Vagina (tissue), 2 donors: ENCODE data around the gene HIKESHI. TPM values are rescaled to one million over a fixed set of nuclear protein-coding genes. Genes with fewer than 3 reads are reported as not detected.

ENCODE experiments used
- DNase-seq, 2 donors: peaks; one replicate each; pipeline ENCODE4 v3.0.0-alpha.2; 2017; ENCODE audit errors: extremely low spot score in 2 of 2
- H3K27ac ChIP-seq: fragments of 200-600 bp; sonication (generic); one replicate; pipeline ENCODE4 v1.5.1; 2019
- H3K27me3 ChIP-seq: fragments of 200-600 bp; sonication (generic); one replicate; pipeline ENCODE4 v1.5.1; 2019
- H3K36me3 ChIP-seq, 2 donors: fragments of 200-600 bp; sonication (generic); one replicate each; pipeline ENCODE4 v1.5.1; 2017 to 2019
- H3K4me1 ChIP-seq: fragments of 200-600 bp; sonication (generic); one replicate; pipeline ENCODE4 v1.5.1; 2019
- H3K4me3 ChIP-seq, 2 donors: fragments of 200-600 bp; sonication (generic); 1 replicate in 1 of 2; 2 replicates in 1 of 2; pipeline ENCODE4 v1.5.1; 2016 to 2019
- H3K9me3 ChIP-seq: fragments of 200-600 bp; sonication (generic); one replicate; pipeline ENCODE4 v1.5.1; 2019
- POLR2A ChIP-seq, 2 donors: fragments of 450-650 bp; IDR thresholded peaks; one replicate each; pipeline ENCODE4 v1.6.1; 2017; ENCODE audit warnings: antibody characterized with exemption in 2 of 2, mild to moderate bottlenecking in 2 of 2, moderate library complexity in 2 of 2
- POLR2AphosphoS5 ChIP-seq, 2 donors: sonication (generic); formaldehyde crosslinking; IDR thresholded peaks; one replicate each; pipeline ENCODE4 v1.9.0; 2017; ENCODE audit warnings: antibody characterized with exemption in 2 of 2, mild to moderate bottlenecking in 2 of 2, low read depth in 1 of 2; ENCODE audit not compliant: insufficient read depth in 1 of 2
- intact Hi-C: fragments of 100-400 bp; cut with DNase I; formaldehyde crosslinking; loops from one replicate; pipeline ENCODE4 v1.15.1; 2023
- total RNA-seq: library from RNA; depleted of rRNA; stranded (reverse); fragments of >200 nt; gene quantifications from one replicate; pipeline ENCODE4 v1.2.3, GENCODE V29; 2016
- TF ChIP-seq, protein P1 (sequence below), 3 experiments: fragments of 450-650 bp in 2 of 3; fragments of 200-600 bp in 1 of 3; sonication (generic) in 1 of 3; IDR thresholded peaks; one replicate each; pipeline ENCODE4 v1.5.1; 2017 to 2019; ENCODE audit warnings: antibody characterized with exemption in 3 of 3, mild to moderate bottlenecking in 2 of 3, moderate library complexity in 2 of 3

The HIKESHI gene
- total RNA-seq, 1 donor from 2014 or later = 25.0 TPM

DNA sequence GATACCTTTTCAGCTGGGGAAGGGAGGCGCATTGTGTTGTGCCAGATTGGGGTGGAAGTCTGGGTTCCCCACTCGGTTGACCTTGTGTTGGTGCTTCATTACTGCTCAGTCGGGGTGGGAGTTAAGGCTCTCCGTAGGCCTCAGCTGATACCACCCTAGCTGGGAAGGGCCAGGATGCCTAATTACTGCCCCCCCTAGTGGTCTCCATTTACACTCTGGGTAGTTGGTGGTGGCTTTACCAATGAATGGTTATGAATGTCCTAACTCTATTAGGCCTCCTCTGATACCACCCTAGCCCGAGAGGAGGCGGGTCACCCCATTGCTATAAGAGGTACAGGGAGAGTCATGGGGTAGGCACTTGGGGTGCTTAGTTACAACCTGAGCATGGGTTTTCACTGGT is 27.5 kb upstream of the HIKESHI start:
- peaks cover 0 to 41% of the 10 kb centered on the region in 2 donors for H3K36me3 ChIP-seq
- H3K9me3 ChIP-seq = no peaks in the 10 kb centered on the region
- H3K4me1 ChIP-seq = peaks cover 6% of the 10 kb centered on the region
- intact Hi-C loops = no loop called here
- H3K27me3 ChIP-seq = no peaks in the 10 kb centered on the region
- no peak overlapping the region for H3K4me3 ChIP-seq
- no peak overlapping the region for H3K27ac ChIP-seq
- no peak for DNase-seq
- no peak for TF ChIP-seq POLR2AphosphoS5 (IDR thresholded peaks at IDR 0.05; ENCODE audit: insufficient read depth in 1 of 2, low read depth in 1 of 2)
- TF ChIP-seq, protein P1, sequence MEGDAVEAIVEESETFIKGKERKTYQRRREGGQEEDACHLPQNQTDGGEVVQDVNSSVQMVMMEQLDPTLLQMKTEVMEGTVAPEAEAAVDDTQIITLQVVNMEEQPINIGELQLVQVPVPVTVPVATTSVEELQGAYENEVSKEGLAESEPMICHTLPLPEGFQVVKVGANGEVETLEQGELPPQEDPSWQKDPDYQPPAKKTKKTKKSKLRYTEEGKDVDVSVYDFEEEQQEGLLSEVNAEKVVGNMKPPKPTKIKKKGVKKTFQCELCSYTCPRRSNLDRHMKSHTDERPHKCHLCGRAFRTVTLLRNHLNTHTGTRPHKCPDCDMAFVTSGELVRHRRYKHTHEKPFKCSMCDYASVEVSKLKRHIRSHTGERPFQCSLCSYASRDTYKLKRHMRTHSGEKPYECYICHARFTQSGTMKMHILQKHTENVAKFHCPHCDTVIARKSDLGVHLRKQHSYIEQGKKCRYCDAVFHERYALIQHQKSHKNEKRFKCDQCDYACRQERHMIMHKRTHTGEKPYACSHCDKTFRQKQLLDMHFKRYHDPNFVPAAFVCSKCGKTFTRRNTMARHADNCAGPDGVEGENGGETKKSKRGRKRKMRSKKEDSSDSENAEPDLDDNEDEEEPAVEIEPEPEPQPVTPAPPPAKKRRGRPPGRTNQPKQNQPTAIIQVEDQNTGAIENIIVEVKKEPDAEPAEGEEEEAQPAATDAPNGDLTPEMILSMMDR (IDR thresholded peaks at IDR 0.05) = no peak
- no peak for TF ChIP-seq POLR2A (IDR thresholded peaks at IDR 0.05)

DNA sequence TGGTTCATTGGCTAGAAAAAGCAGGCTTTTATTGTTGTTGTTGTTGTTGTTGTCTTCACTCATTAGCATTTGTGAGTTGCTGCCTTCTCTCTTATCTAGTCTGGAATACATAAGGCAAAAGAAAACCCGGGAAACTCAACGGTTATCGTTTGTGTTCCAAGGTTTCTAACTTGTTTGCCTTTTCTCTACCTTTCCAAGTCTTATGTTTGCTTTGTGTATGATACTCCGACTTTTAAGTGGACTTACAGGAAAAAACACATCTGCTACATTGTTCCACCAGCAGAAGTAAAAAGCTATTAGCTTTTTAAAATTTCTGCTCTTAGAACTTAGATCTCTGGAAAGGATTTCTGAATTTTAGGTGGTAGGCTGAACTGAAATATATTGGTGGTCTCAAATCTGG is 27.0 kb upstream of the HIKESHI start:
- no peak for DNase-seq
- Histone ChIP-seq H3K27me3 (no peaks in the 10 kb centered on the region), H3K9me3 (no peaks in the 10 kb centered on the region), H3K27ac (no peak overlapping the region), H3K4me1 (peaks cover 6% of the 10 kb centered on the region), H3K4me3 (no peak overlapping the region), H3K36me3 (peaks cover 0 to 38% of the 10 kb centered on the region in 2 donors)
- TF ChIP-seq, protein P1 (IDR thresholded peaks at IDR 0.05) = no peak
- TF ChIP-seq POLR2A (IDR thresholded peaks at IDR 0.05) = no peak
- TF ChIP-seq POLR2AphosphoS5 (IDR thresholded peaks at IDR 0.05; ENCODE audit: insufficient read depth in 1 of 2, low read depth in 1 of 2) = no peak
- intact Hi-C loops = no loop called here

DNA sequence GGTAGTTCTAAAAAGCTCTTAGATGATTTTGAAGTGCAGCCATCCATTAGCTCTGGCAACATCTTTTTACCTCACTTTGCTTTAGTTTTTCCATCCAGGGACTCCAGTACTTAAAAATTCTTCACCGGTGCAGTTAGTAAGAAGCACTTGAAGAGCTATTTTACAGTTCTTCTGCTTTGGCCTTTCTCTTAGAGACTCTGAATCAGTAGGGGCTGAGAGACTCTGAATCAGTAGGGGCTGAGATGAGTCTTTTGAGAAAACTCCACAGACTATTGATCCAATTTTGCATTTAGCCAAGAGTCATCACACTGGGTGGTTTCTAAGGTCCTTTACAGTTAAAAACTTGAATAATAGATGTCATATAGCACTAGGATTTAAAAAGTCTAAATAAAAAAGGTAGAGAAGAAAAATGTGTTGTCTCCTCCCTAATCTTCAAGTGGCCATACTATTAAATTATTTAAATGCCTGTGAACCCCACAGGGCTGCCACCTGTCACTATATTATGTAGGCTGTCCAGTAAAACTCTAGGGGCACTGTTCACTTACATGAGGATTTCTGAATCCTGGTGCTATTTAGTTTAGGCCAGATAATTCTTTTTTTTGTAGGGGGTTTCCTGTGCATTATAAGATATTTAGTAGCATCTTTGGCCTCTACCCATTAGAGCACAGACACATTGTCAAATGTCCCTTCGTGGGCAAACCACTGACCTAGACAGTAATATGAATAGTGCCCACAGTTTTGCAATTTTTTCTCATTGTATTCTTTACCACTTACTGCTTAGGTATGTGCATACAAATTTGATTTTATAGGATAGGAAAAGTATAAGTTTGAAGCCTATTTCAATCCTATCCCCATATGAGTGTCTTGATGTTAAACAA is 26.3 kb upstream of the HIKESHI start:
- Histone ChIP-seq H3K9me3 (no peaks in the 10 kb centered on the region), H3K27me3 (no peaks in the 10 kb centered on the region), H3K4me1 (peaks cover 6% of the 10 kb centered on the region), H3K27ac (no peak overlapping the region), H3K36me3 (peaks cover 0 to 43% of the 10 kb centered on the region in 2 donors), H3K4me3 (no peak overlapping the region)
- TF ChIP-seq POLR2AphosphoS5 (IDR thresholded peaks at IDR 0.05; ENCODE audit: insufficient read depth in 1 of 2, low read depth in 1 of 2) (no peak), POLR2A (IDR thresholded peaks at IDR 0.05) (no peak)
- TF ChIP-seq, protein P1 (IDR thresholded peaks at IDR 0.05) = no peak
- no peak for DNase-seq
- intact Hi-C loops = no loop called here

DNA sequence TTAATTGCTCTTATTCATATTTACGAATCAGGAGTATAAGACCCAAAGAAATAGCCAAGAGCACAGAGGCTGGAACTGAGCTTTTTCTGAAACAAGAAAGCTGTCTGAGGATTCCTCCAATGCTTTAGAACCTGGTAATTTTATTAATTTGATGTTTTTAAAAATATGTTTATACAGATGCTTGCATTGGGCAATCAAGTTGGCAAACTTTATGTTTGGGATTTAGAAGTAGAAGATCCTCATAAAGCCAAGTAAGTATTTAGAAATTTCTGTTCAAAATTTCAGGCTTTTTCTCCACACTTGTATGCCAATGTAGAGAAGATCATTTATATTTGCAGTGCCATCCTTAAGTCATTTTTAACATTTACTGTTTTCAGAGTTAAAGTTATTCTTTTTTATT is 24.3 kb upstream of the HIKESHI start:
- Histone ChIP-seq H3K27ac (no peak overlapping the region), H3K4me3 (no peak overlapping the region), H3K4me1 (peaks cover 6% of the 10 kb centered on the region), H3K27me3 (no peaks in the 10 kb centered on the region), H3K9me3 (no peaks in the 10 kb centered on the region), H3K36me3 (peaks cover 0 to 40% of the 10 kb centered on the region in 2 donors)
- no peak for DNase-seq
- intact Hi-C loops = no loop called here
- TF ChIP-seq POLR2A (IDR thresholded peaks at IDR 0.05) = no peak
- TF ChIP-seq, protein P1 (IDR thresholded peaks at IDR 0.05) = no peak
- TF ChIP-seq POLR2AphosphoS5 (IDR thresholded peaks at IDR 0.05; ENCODE audit: insufficient read depth in 1 of 2, low read depth in 1 of 2) = no peak

DNA sequence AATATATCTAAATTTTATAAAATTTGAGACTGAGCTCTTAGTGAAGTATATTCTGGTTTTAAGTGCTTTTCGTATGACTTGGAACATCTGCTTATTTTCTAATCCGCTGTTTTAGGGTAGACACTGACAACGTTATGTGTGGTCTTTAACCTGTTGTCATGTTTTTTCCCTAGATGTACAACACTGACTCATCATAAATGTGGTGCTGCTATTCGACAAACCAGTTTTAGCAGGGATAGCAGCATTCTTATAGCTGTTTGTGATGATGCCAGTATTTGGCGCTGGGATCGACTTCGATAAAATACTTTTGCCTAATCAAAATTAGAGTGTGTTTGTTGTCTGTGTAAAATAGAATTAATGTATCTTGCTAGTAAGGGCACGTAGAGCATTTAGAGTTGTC is 23.8 kb upstream of the HIKESHI start:
- peaks cover 0 to 35% of the 10 kb centered on the region in 2 donors for H3K36me3 ChIP-seq
- no peaks in the 10 kb centered on the region for H3K27me3 ChIP-seq
- no peaks in the 10 kb centered on the region for H3K9me3 ChIP-seq
- TF ChIP-seq, protein P1 (IDR thresholded peaks at IDR 0.05) = no peak
- TF ChIP-seq POLR2A (IDR thresholded peaks at IDR 0.05) = no peak
- TF ChIP-seq POLR2AphosphoS5 (IDR thresholded peaks at IDR 0.05; ENCODE audit: insufficient read depth in 1 of 2, low read depth in 1 of 2) = no peak
- intact Hi-C loops = no loop called here
- H3K27ac ChIP-seq = no peak overlapping the region
- H3K4me3 ChIP-seq = no peak overlapping the region
- peaks cover 6% of the 10 kb centered on the region for H3K4me1 ChIP-seq
- no peak for DNase-seq
